ENCODE results near the gene ADGRG3. TPM values are rescaled to one million over a fixed set of nuclear protein-coding genes. Genes with fewer than 3 reads are reported as not detected.

Gene ADGRG3
- total and polyA plus RNA-seq, 9 of the 15 experiments (the other 6 are each of a cell fraction or from before 2014, with no cell fraction given): 0.09 to 0.52 (median 0.14) TPM; not detected in 3

GRCh38 chr16:57660715-57661463, 7.2 kb upstream of the ADGRG3 start (continued):
- no peak for TF ChIP-seq KAT8 (IDR thresholded peaks at IDR 0.05; ENCODE audit: low read depth)
- 0 out of 2 replicates have a peak, but pooled peaks have one; percentile 17 for TF ChIP-seq TARDBP (IDR thresholded peaks at IDR 0.05)
- no peak for TF ChIP-seq USF1 (CRISPR knock-in tag; IDR thresholded peaks at IDR 0.05)
- TF ChIP-seq NR4A1 (CRISPR knock-in tag; IDR thresholded peaks at IDR 0.05): no peak
- TF ChIP-seq NR4A1 (tag; IDR thresholded peaks at IDR 0.05): no peak
- TF ChIP-seq SUPT5H (IDR thresholded peaks at IDR 0.05): no peak
- TF ChIP-seq SETDB1 (IDR thresholded peaks at IDR 0.05; ENCODE audit: low read length): no peak
- no peak for TF ChIP-seq ZNF449 (CRISPR knock-in tag; IDR thresholded peaks at IDR 0.05)
- no peak for TF ChIP-seq ESRRA (IDR thresholded peaks at IDR 0.05; ENCODE audit: borderline replicate concordance, low read depth)
- TF ChIP-seq CTCF (IDR thresholded peaks at IDR 0.05 in 2 of 3, conservative IDR thresholded peaks at IDR 0.05 in 1 of 3; ENCODE audit: insufficient read depth in 2 of 3, low read depth in 1 of 3, low read length in 3 of 3): peak; percentile 60 to 73 (median 61); a peak in 5 of 6 replicates
- TF ChIP-seq AFF1 (IDR thresholded peaks at IDR 0.05; ENCODE audit: low read depth in 1 of 2, partially characterized antibody in 2 of 2): no peak
- no peak for TF ChIP-seq TEAD4 (IDR thresholded peaks at IDR 0.05; ENCODE audit: low read length)
- no peak for TF ChIP-seq TEAD4 (CRISPR knock-in tag; IDR thresholded peaks at IDR 0.05; ENCODE audit: borderline replicate concordance)
- no peak for TF ChIP-seq E2F8 (IDR thresholded peaks at IDR 0.05; ENCODE audit: low read depth, partially characterized antibody)
- TF ChIP-seq TEAD1 (CRISPR knock-in tag; IDR thresholded peaks at IDR 0.05): no peak
- no peak for TF ChIP-seq ZNF76 (CRISPR knock-in tag; IDR thresholded peaks at IDR 0.05; ENCODE audit: borderline replicate concordance)
